IMR-90 (cell line): ENCODE measurements around the gene AGBL5. TPM values are rescaled to one million over a fixed set of nuclear protein-coding genes. Genes with fewer than 3 reads are reported as not detected.

Source experiments
- ATAC-seq: fragments of 200-7000 bp; cut with Tn5 transposase; 2 replicates; pipeline ENCODE4 v1.9.1; 2020; ENCODE audit warnings: low read depth, mild to moderate bottlenecking, moderate library complexity
- BruUV-seq: library from RNA; stranded (reverse); fragments of 400-500 nt; replicated peaks from 2 replicates; lab custom pipeline; 2021; lab: Mats Ljungman, UMichigan
- CTCF ChIA-PET: fragments of 300-600 bp; formaldehyde crosslinking; extraction: SDS; loops from one replicate; lab custom pipeline; 2021; ENCODE audit warnings: antibody characterized with exemption; lab: Yijun Ruan, JAX
- POLR2A ChIA-PET: fragments of 300-600 bp; sonication (Branson Sonifier 250); formaldehyde crosslinking; loops from one replicate; lab custom pipeline; 2022; ENCODE audit warnings: antibody characterized with exemption; ENCODE audit not compliant: unreplicated experiment; lab: Charles Lee
- DNase-seq: peaks from one replicate; pipeline ENCODE4 v3.0.0; 2013
- H2AFZ ChIP-seq: replicated peaks from 2 replicates; pipeline ENCODE3; 2013; ENCODE audit warnings: low read length, mild to moderate bottlenecking; ENCODE audit not compliant: poor library complexity
- H2AK5ac ChIP-seq: 2 replicates; pipeline ENCODE4 v1.6.1; 2013; ENCODE audit warnings: low read depth, low read length, inconsistent platforms
- H2AK9ac ChIP-seq: replicated peaks from 2 replicates; pipeline ENCODE3; 2013; ENCODE audit warnings: mild to moderate bottlenecking, low read depth, low read length, moderate library complexity; ENCODE audit not compliant: poor library complexity
- H2BK120ac ChIP-seq: 2 replicates; pipeline ENCODE4 v1.6.1; 2013; ENCODE audit warnings: low read depth, low read length, inconsistent platforms
- H2BK15ac ChIP-seq: 3 replicates; pipeline ENCODE4 v1.6.1; 2013; ENCODE audit warnings: low read depth, low read length, inconsistent platforms
- H2BK20ac ChIP-seq: 2 replicates; pipeline ENCODE4 v1.6.1; 2013; ENCODE audit warnings: low read depth, mild to moderate bottlenecking, inconsistent platforms, low read length, moderate library complexity
- H2BK5ac ChIP-seq: 2 replicates; pipeline ENCODE4 v1.6.1; 2013; ENCODE audit warnings: mild to moderate bottlenecking, low read depth, low read length, inconsistent platforms; ENCODE audit not compliant: poor library complexity, severe bottlenecking
- H3K14ac ChIP-seq: replicated peaks from 2 replicates; pipeline ENCODE4 v1.6.1; 2013; ENCODE audit warnings: low read depth, low read length, inconsistent platforms
- H3K18ac ChIP-seq: 2 replicates; pipeline ENCODE4 v1.6.1; 2013; ENCODE audit warnings: low read depth, low read length, control low read depth
- H3K23ac ChIP-seq: 2 replicates; pipeline ENCODE4 v1.6.1; 2013; ENCODE audit warnings: low read depth, low read length, inconsistent platforms
- H3K27ac ChIP-seq: 2 replicates; pipeline ENCODE4 v1.5.1; 2013; ENCODE audit warnings: mild to moderate bottlenecking, control low read depth, low read length; ENCODE audit not compliant: insufficient read depth
- H3K27me3 ChIP-seq: 2 replicates; pipeline ENCODE4 v1.6.1; 2013; ENCODE audit warnings: low read length; ENCODE audit not compliant: control insufficient read depth, insufficient read depth
- H3K36me3 ChIP-seq: 2 replicates; pipeline ENCODE4 v1.6.1; 2013; ENCODE audit warnings: low read length, mixed read lengths; ENCODE audit not compliant: control insufficient read depth, insufficient read depth
- H3K4ac ChIP-seq: 2 replicates; pipeline ENCODE4 v1.6.1; 2013; ENCODE audit warnings: low read depth, low read length, inconsistent platforms
- H3K4me1 ChIP-seq: 2 replicates; pipeline ENCODE4 v1.6.1; 2013; ENCODE audit warnings: low read length, mixed read lengths; ENCODE audit not compliant: control insufficient read depth, insufficient read depth
- H3K4me2 ChIP-seq: 2 replicates; pipeline ENCODE4 v1.6.1; 2013; ENCODE audit warnings: low read depth, mild to moderate bottlenecking, control low read depth, low read length, moderate library complexity
- H3K4me3 ChIP-seq: 2 replicates; pipeline ENCODE4 v1.5.1; 2013; ENCODE audit warnings: low read depth, mild to moderate bottlenecking, control low read depth, low read length, moderate library complexity; ENCODE audit not compliant: insufficient read depth
- H3K56ac ChIP-seq: 2 replicates; pipeline ENCODE4 v1.6.1; 2013; ENCODE audit warnings: low read length, inconsistent platforms; ENCODE audit not compliant: insufficient read depth; ENCODE audit errors: extremely low read depth
- H3K79me1 ChIP-seq, 2 experiments: 2 replicates each; pipeline ENCODE4 v1.6.1; 2013; ENCODE audit warnings: low read length in 2 of 2, inconsistent platforms in 1 of 2, low read depth in 1 of 2
- H3K9ac ChIP-seq: 2 replicates; pipeline ENCODE4 v1.6.1; 2013; ENCODE audit warnings: low read depth, low read length, control low read depth
- H3K9me1 ChIP-seq: 2 replicates; pipeline ENCODE4 v1.6.1; 2013; ENCODE audit warnings: low read length, inconsistent platforms; ENCODE audit not compliant: insufficient read depth
- H3K9me3 ChIP-seq: 2 replicates; pipeline ENCODE4 v1.6.1; 2013; ENCODE audit warnings: low read length; ENCODE audit not compliant: control insufficient read depth, insufficient read depth
- H4K20me1 ChIP-seq: 2 replicates; pipeline ENCODE4 v1.6.1; 2013; ENCODE audit warnings: low read length, inconsistent platforms; ENCODE audit not compliant: insufficient read depth
- H4K5ac ChIP-seq: 2 replicates; pipeline ENCODE4 v1.6.1; 2013; ENCODE audit warnings: mild to moderate bottlenecking, low read depth, low read length, control low read depth
- H4K8ac ChIP-seq, 2 experiments: 2 replicates each; pipeline ENCODE4 v1.6.1; 2013; ENCODE audit warnings: low read depth in 2 of 2, low read length in 2 of 2, control low read depth in 1 of 2, inconsistent platforms in 1 of 2
- H4K91ac ChIP-seq: 2 replicates; pipeline ENCODE4 v1.6.1; 2013; ENCODE audit warnings: low read depth, low read length, inconsistent platforms; ENCODE audit not compliant: insufficient read depth
- BHLHE40 ChIP-seq: fragments of 150-350 bp; IDR thresholded peaks from 2 replicates; pipeline ENCODE4 v1.6.1; 2016; ENCODE audit warnings: mild to moderate bottlenecking, low read depth, low read length
- CEBPB ChIP-seq: IDR thresholded peaks from 2 replicates; pipeline ENCODE4 v1.6.1; 2012; ENCODE audit warnings: low read depth, low read length, improper control_type of control experiment
- CHD1 ChIP-seq: IDR thresholded peaks from 2 replicates; pipeline ENCODE4 v1.6.1; 2012; ENCODE audit warnings: low read depth, low read length, improper control_type of control experiment
- CTCF ChIP-seq: conservative IDR thresholded peaks from 2 replicates; pipeline ENCODE4 v1.5.1; 2012; ENCODE audit warnings: mild to moderate bottlenecking, low read depth, low read length, improper control_type of control experiment
- FOS ChIP-seq: fragments of 150-350 bp; IDR thresholded peaks from 2 replicates; pipeline ENCODE4 v1.6.1; 2016; ENCODE audit warnings: low read depth, low read length
- MAZ ChIP-seq: IDR thresholded peaks from 2 replicates; pipeline ENCODE4 v1.6.1; 2012; ENCODE audit warnings: low read depth, mild to moderate bottlenecking, low read length, improper control_type of control experiment, moderate library complexity, borderline replicate concordance
- POLR2A ChIP-seq: IDR thresholded peaks from 2 replicates; pipeline ENCODE4 v1.6.1; 2012; ENCODE audit warnings: mild to moderate bottlenecking, low read depth, low read length
- RAD21 ChIP-seq: IDR thresholded peaks from 2 replicates; pipeline ENCODE4 v1.6.1; 2012; ENCODE audit warnings: low read length, improper control_type of control experiment
- RFX5 ChIP-seq: IDR thresholded peaks from 2 replicates; pipeline ENCODE4 v1.8.0; 2012; ENCODE audit warnings: low read depth, mild to moderate bottlenecking, low read length, moderate library complexity
- SMC3 ChIP-seq: fragments of 150-350 bp; IDR thresholded peaks from 2 replicates; pipeline ENCODE4 v1.6.1; 2016; ENCODE audit warnings: low read depth, mild to moderate bottlenecking, antibody characterized with exemption, low read length, moderate library complexity
- WGBS, 2 experiments: methylation state at CpG; one replicate each; pipeline versions ENCODE4 v1.1.5 to v1.1.7; 2013; ENCODE audit warnings: missing lambda C conversion rate in 2 of 2; ENCODE audit not compliant: insufficient read length in 1 of 2; ENCODE audit errors: extremely low coverage in 2 of 2; 5-methylcytosine and 5-hydroxymethylcytosine counted together
- dilution Hi-C: fragments of 300-500 bp; cut with HindIII; formaldehyde crosslinking; loops from one replicate; pipeline ENCODE4 v1.14.3; 2018; ENCODE audit warnings: low sequenced_read_pairs; ENCODE audit not compliant: unreplicated experiment
- in situ Hi-C: fragments of 300-500 bp; cut with MboI; formaldehyde crosslinking; loops from 3 replicates; pipeline ENCODE4 v1.14.3; 2019; ENCODE audit warnings: low sequenced_read_pairs, inconsistent platforms, mixed read lengths
- intact Hi-C: fragments of 100-400 bp; cut with micrococcal nuclease; formaldehyde crosslinking; loops from 2 replicates; pipeline ENCODE4 v1.10.0; 2022
- polyA plus RNA-seq, 3 experiments: library from polyadenylated mRNA; depleted of rRNA; stranded (reverse); fragments of >200 nt; gene quantifications; 2 replicates each; pipeline ENCODE4 v1.2.3, GENCODE V29; 2012; ENCODE audit warnings: low replicate concordance in 1 of 3
- total RNA-seq: library from RNA; depleted of rRNA; stranded (reverse); fragments of >200 nt; gene quantifications from 2 replicates; pipeline ENCODE4 v1.2.3, GENCODE V29; 2012
- TF ChIP-seq, protein P1 (sequence below): fragments of 150-350 bp; IDR thresholded peaks from 2 replicates; pipeline ENCODE4 v1.6.1; 2017; ENCODE audit warnings: mild to moderate bottlenecking, antibody characterized with exemption, low read length, low read depth

AGBL5 gene
- total and polyA plus RNA-seq, 2 of the 4 experiments (the other 2 are of a cell fraction), result 19.0 to 26.2 TPM

DNA sequence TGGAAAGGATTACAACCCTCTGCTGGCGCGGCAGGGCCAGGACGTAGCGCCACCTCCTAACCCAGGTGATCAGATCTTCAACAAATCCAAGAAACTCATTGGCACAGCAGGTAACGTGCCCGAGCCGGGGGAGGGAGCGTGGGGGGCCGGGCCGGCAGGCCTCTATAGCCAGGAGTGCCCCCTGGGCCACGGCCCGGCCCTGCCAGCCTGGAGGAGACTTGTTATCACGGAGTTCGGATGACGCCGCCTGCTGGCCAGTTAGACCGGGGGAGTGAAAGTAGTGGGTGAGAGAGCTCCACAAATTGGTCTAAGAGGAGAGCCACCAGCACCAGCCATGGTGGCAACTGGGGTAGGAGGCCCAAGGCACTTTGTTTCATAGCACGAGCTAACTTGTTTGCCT lies 27.3 kb upstream of the AGBL5 start:
- H4K5ac ChIP-seq, result no peak overlapping the region
- BruUV-seq, result no TSS peak
- H3K27ac ChIP-seq, result no peak overlapping the region
- H2BK120ac ChIP-seq, result no peak overlapping the region
- H2AFZ ChIP-seq, result no peak overlapping the region
- no peak overlapping the region for H2BK15ac ChIP-seq
- H3K4me1 ChIP-seq, result peaks cover 11% of the 10 kb centered on the region; the same call in 1 of the 2 replicates
- no peak overlapping the region for H2BK5ac ChIP-seq
- DNase-seq (no peak), ATAC-seq (no peak)
- no peak overlapping the region for H3K23ac ChIP-seq
- no peak overlapping the region for H3K18ac ChIP-seq
- H4K91ac ChIP-seq, result no peak overlapping the region
- no peak overlapping the region for H2AK9ac ChIP-seq
- in situ Hi-C loops (no loop called here), dilution Hi-C loops (no loop called here), intact Hi-C loops (no loop called here)
- TF ChIP-seq MAZ, result no peak
- no peak for TF ChIP-seq SMC3
- TF ChIP-seq CHD1, result no peak
- TF ChIP-seq FOS, result no peak
- TF ChIP-seq CEBPB, result no peak
- no peak for TF ChIP-seq CTCF
- no peak for TF ChIP-seq RFX5
- no peak for TF ChIP-seq POLR2A
- TF ChIP-seq, protein P1, sequence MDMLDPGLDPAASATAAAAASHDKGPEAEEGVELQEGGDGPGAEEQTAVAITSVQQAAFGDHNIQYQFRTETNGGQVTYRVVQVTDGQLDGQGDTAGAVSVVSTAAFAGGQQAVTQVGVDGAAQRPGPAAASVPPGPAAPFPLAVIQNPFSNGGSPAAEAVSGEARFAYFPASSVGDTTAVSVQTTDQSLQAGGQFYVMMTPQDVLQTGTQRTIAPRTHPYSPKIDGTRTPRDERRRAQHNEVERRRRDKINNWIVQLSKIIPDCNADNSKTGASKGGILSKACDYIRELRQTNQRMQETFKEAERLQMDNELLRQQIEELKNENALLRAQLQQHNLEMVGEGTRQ, result no peak
- TF ChIP-seq RAD21, result no peak
- TF ChIP-seq BHLHE40, result no peak
- H3K56ac ChIP-seq, result no peak overlapping the region
- H2AK5ac ChIP-seq, result no peak overlapping the region
- no peak overlapping the region for H3K4me3 ChIP-seq
- no peak overlapping the region for H3K4me2 ChIP-seq
- no peaks in the 10 kb centered on the region for H3K9me3 ChIP-seq
- POLR2A ChIA-PET, result no interaction called here
- peaks cover 13% of the 10 kb centered on the region for H3K9me1 ChIP-seq
- 87% methylated on average over 3 of the region's 18 CpGs; no CpG with 5 or more reads in 1 of the 2 experiments for WGBS, 2 experiments
- H4K8ac ChIP-seq, result no peak overlapping the region
- H2BK20ac ChIP-seq, result no peak overlapping the region
- CTCF ChIA-PET, result no interaction called here
- peaks cover 10 to 35% of the 10 kb centered on the region in 2 experiments for H3K79me1 ChIP-seq
- H3K36me3 ChIP-seq, result peaks cover 41% of the 10 kb centered on the region
- H3K4ac ChIP-seq, result no peak overlapping the region
- no peak overlapping the region for H3K9ac ChIP-seq
- H4K20me1 ChIP-seq, result peaks cover 12% of the 10 kb centered on the region; the same call in 1 of the 2 replicates
- H3K14ac ChIP-seq, result no peak overlapping the region
- H3K27me3 ChIP-seq, result no peaks in the 10 kb centered on the region
